GM18505 (cell line): Measurements from ENCODE around the gene AKT3.

ENCODE experiments used
- ATAC-seq: cut with Tn5 transposase; IDR thresholded peaks from one replicate; pipeline ENCODE4 v1.9.1; 2021; ENCODE audit not compliant: unreplicated experiment
- POLR2A ChIP-seq: IDR thresholded peaks from 4 replicates; pipeline ENCODE4 v1.6.1; 2011; ENCODE audit warnings: borderline replicate concordance; ENCODE audit not compliant: insufficient read depth, insufficient read length; ENCODE audit errors: extremely low read depth

The AKT3 gene

GRCh38 chr1:243490748-243491686 is 359.0 kb downstream of the AKT3 start:
- TF ChIP-seq POLR2A = no peak
- no peak for ATAC-seq

DNA sequence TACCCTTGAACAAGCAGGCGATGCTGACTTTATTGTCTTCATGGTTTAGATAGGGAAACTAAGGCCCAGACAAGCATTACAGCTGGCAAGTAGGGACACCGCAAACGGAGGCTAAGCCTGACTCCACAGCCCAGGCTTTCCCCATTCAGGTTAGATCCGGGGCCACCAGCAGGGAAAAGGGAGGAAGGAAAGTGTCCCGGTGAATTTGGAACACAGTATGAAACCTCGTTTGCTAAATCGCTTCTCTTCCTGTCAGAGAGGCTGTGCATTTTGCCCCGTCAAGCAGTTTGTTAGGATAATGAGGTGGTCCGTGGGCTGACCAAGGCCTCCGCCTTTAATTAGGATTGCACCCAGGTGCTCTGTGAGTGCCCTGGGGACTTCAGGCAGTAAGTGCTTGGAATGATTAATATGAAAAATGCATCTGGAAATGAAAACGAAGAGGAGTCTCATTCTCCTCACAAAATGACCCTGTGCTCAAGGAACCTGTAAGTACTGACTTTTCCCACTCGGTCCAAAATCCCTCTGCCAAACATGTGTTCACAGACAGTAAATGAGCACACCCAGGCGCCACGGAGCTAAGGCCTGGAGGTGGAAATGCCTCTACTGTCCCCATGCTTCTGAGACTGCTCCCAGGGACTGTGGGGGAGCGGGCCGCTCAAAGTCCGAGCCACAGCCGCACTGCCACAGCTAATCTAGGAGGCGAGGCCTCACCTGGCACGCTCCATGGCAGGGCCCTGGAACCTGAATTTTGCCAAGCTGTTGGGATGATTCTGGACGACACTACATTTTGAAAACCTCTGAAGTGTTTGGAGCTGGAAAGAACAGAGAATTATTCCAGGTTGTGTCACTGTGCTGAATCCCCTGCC is 360.1 kb downstream of the AKT3 start:
- no peak for TF ChIP-seq POLR2A
- no peak for ATAC-seq

GRCh38 chr1:243489158-243489527 is 360.9 kb downstream of the AKT3 start:
- TF ChIP-seq POLR2A = no peak
- no peak for ATAC-seq

- TF ChIP-seq POLR2A = no peak
- no peak for ATAC-seq
Measured at GRCh38 chr1:243488459-243489157, 361.4 kb downstream of the AKT3 start.

DNA sequence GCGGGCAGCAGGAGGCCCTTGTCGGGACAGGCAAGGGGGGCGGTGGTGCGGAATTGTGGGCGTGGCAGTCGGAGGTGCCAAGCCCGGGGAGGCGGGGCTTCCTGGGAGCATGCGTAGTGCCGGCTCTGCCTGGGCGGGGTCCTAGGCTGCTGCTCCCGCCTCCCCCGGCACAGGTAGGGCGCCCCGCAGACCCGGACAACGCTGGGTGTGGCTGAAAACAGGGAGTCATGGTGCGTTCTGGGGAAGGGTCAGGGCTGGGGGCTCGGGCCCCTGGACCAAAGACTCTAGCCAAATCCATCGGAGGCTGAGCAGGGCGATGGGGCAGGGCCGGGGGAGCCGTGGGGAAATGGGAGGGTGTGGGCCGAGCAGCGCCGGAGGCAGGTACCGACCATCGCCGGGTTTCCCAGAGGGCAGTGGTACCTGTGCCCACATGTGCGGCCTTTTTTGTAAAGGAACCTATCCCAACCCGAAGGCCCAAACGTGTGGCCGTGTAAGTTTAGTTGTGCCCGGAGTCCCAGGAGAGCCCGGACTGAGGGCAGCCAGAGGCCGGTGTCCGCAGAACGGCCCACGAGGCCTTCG is 362.3 kb downstream of the AKT3 start:
- no peak for ATAC-seq
- TF ChIP-seq POLR2A = no peak

- no peak for ATAC-seq
- no peak for TF ChIP-seq POLR2A
Measured at GRCh38 chr1:243487036-243487648, 362.9 kb downstream of the AKT3 start.

DNA sequence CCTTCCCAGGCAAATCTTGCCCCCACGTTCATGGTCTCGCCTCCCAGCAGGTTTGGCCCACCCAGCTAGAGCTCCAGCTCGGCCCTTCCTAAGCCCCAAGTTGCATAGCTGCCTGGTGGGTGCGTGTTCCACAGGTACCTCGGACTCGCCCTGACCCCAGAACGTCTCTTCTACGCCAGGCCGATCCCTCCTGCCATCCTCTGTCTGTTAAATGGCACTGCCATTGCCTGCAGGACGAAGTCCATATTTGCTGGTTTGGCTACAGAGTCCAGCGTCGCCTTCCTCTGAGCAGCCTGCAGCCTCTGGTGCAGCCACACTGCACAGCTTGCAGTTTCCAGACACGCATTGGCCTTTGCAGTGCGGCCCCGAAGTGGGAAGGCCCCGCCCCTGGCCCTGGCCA is 366.1 kb downstream of the AKT3 start:
- no peak for TF ChIP-seq POLR2A
- ATAC-seq = no peak

GRCh38 chr1:243483071-243483771 is 366.8 kb downstream of the AKT3 start:
- no peak for TF ChIP-seq POLR2A
- no peak for ATAC-seq

GRCh38 chr1:243482141-243483022 is 367.7 kb downstream of the AKT3 start:
- ATAC-seq = no peak
- no peak for TF ChIP-seq POLR2A

DNA sequence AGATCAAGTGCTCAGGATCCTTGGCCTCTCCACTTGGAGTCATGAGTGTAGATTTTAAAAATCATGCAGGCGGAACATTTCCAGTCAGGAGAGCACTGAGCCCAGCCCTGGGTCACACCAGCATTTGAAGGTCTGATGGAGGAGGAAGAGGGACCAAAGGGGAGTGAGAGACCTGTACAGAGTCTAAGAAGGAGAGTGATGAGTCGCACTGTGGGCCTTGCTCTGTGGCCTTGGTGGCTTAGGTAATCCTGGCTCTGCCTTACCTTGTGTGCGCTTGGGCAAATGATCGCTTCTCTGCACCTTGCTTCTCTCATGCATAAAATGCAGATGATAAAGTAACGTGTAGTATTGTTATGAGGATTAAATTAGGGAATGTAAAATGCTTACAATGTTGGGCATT is 368.9 kb downstream of the AKT3 start:
- no peak for TF ChIP-seq POLR2A
- no peak for ATAC-seq

DNA sequence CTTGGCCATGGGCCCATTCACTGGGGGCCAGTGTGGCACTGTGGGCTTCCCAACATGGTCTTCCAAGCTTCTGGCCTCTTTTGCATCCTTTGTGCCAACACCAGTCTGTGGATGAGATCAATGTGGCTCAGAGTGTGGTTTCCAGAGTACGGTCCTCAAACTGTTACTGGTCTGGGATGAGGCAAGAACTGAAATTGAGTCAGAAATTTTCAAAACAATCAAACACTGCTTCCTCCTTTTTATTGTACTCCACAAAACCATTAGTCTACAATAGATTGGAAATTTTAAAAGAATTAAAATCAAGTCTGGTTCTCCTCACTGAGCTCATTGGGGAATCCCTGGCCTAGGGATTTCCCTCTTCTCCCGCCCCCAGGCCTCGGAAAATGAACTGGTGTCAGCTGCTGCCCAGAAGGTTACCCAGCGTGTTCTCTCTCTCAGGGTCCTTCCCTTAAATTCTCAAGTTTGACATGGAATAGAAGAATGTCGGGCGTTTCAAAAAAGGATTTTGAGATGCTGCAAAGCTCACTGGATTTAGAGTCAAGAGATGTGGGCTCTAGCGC is 372.2 kb downstream of the AKT3 start:
- no peak for TF ChIP-seq POLR2A
- ATAC-seq = no peak
